Neural cell (in vitro differentiated cells): ENCODE results near the gene TTC31. TPM values are rescaled to one million over a fixed set of nuclear protein-coding genes. Genes with fewer than 3 reads are reported as not detected.

ENCODE experiments used
- H2AFZ ChIP-seq: fragments of 200-600, 300-800 bp; sonication (generic), shearing (Covaris generic); 2 replicates; pipeline ENCODE4 v1.6.0; 2014; ENCODE audit warnings: low read depth, mild to moderate bottlenecking, antibody characterized with exemption, low read length, moderate library complexity
- H3F3A ChIP-seq: fragments of 200-600 bp; shearing (Covaris generic); 2 replicates; pipeline ENCODE4 v1.6.1; 2016; ENCODE audit warnings: mild to moderate bottlenecking, moderate library complexity, mixed read lengths, antibody characterized with exemption, low read length; ENCODE audit not compliant: insufficient read depth, poor library complexity, severe bottlenecking
- H3K27ac ChIP-seq: fragments of 200-600, 300-800 bp; sonication (generic), shearing (Covaris generic); 2 replicates; pipeline ENCODE4 v1.5.1; 2014; ENCODE audit warnings: mild to moderate bottlenecking, low read length, moderate library complexity
- H3K27me3 ChIP-seq: fragments of 300-800, 200-600 bp; sonication (generic), shearing (Covaris generic); 2 replicates; pipeline ENCODE4 v1.6.0; 2014; ENCODE audit warnings: mild to moderate bottlenecking, low read depth, low read length, moderate library complexity; ENCODE audit not compliant: insufficient read depth
- H3K36me3 ChIP-seq: fragments of 300-800, 200-600 bp; sonication (generic), shearing (Covaris generic); 2 replicates; pipeline ENCODE4 v1.5.1; 2014; ENCODE audit warnings: mild to moderate bottlenecking, antibody characterized with exemption, low read length, moderate library complexity; ENCODE audit not compliant: insufficient read depth
- H3K4me2 ChIP-seq: fragments of 300-800, 200-600 bp; sonication (generic), shearing (Covaris generic); 2 replicates; pipeline ENCODE4 v1.6.0; 2014; ENCODE audit warnings: mild to moderate bottlenecking, low read length
- H3K4me3 ChIP-seq: fragments of 300-800, 200-600 bp; sonication (generic), shearing (Covaris generic); 2 replicates; pipeline ENCODE4 v1.5.1; 2014; ENCODE audit warnings: mild to moderate bottlenecking, low read length, moderate library complexity
- H3K79me2 ChIP-seq: fragments of 200-600 bp; shearing (Covaris generic); replicated peaks from 2 replicates; pipeline ENCODE4 v1.6.0; 2014; ENCODE audit warnings: mild to moderate bottlenecking, low read length, moderate library complexity; ENCODE audit not compliant: insufficient read depth
- H3K9ac ChIP-seq: fragments of 300-800, 200-600 bp; sonication (generic), shearing (Covaris generic); 2 replicates; pipeline ENCODE4 v1.6.1; 2016; ENCODE audit warnings: mild to moderate bottlenecking, low read length, mixed read lengths
- H3K9me2 ChIP-seq: fragments of 200-600 bp; shearing (Covaris generic); 2 replicates; pipeline ENCODE4 v1.6.1; 2016; ENCODE audit warnings: mild to moderate bottlenecking, low read length, mixed read lengths; ENCODE audit not compliant: insufficient read depth
- H3K9me3 ChIP-seq: fragments of 200-600, 300-800 bp; sonication (generic), shearing (Covaris generic); 2 replicates; pipeline ENCODE4 v1.6.1; 2016; ENCODE audit warnings: mild to moderate bottlenecking, mixed run types, low read length, moderate library complexity, mixed read lengths
- H4K20me1 ChIP-seq: fragments of 200-600 bp; shearing (Covaris generic); 2 replicates; pipeline ENCODE4 v1.6.1; 2016; ENCODE audit warnings: mild to moderate bottlenecking, mixed run types; ENCODE audit not compliant: insufficient read depth
- EP300 ChIP-seq: fragments of 450-650 bp; conservative IDR thresholded peaks from 2 replicates; pipeline ENCODE4 v1.6.1; 2014; ENCODE audit warnings: antibody characterized with exemption, mild to moderate bottlenecking, moderate library complexity; ENCODE audit not compliant: poor library complexity, severe bottlenecking
- EZH2 ChIP-seq: fragments of 200-600, 300-800 bp; shearing (Covaris generic), sonication (generic); IDR thresholded peaks from 2 replicates; pipeline ENCODE4 v1.6.1; 2014; ENCODE audit warnings: antibody characterized with exemption, low read length, borderline replicate concordance, mild to moderate bottlenecking; ENCODE audit not compliant: insufficient read depth, poor library complexity, severe bottlenecking
- MXI1 ChIP-seq: fragments of 450-650 bp; conservative IDR thresholded peaks from 2 replicates; pipeline ENCODE4 v1.6.1; 2014; ENCODE audit warnings: antibody characterized with exemption, mild to moderate bottlenecking; ENCODE audit not compliant: poor library complexity, severe bottlenecking
- POLR2AphosphoS5 ChIP-seq: IDR thresholded peaks from 2 replicates; pipeline ENCODE4 v1.6.1; 2012
- RAD21 ChIP-seq: fragments of 450-650 bp; conservative IDR thresholded peaks from 2 replicates; pipeline ENCODE4 v1.6.1; 2014; ENCODE audit warnings: antibody characterized with exemption, mild to moderate bottlenecking, moderate library complexity
- REST ChIP-seq: IDR thresholded peaks from 2 replicates; pipeline ENCODE4 v1.6.1; 2012; ENCODE audit warnings: borderline replicate concordance
- SMC3 ChIP-seq: fragments of 450-650 bp; conservative IDR thresholded peaks from 2 replicates; pipeline ENCODE4 v1.6.1; 2014; ENCODE audit warnings: antibody characterized with exemption, mild to moderate bottlenecking, moderate library complexity; ENCODE audit not compliant: poor library complexity
- TAF1 ChIP-seq: IDR thresholded peaks from 2 replicates; pipeline ENCODE4 v1.6.1; 2012; ENCODE audit warnings: low read depth
- polyA plus RNA-seq: library from polyadenylated mRNA; depleted of rRNA; stranded (reverse); fragments of >200 nt; gene quantifications from 2 replicates; pipeline ENCODE4 v1.2.3, GENCODE V29; 2014
- TF ChIP-seq, protein P1 (sequence below): fragments of 450-650 bp; IDR thresholded peaks from 2 replicates; pipeline ENCODE4 v1.5.1; 2014; ENCODE audit warnings: antibody characterized with exemption, mild to moderate bottlenecking, moderate library complexity; ENCODE audit not compliant: poor library complexity, severe bottlenecking

The TTC31 gene
- polyA plus RNA-seq, 1 donor from 2014 or later: 11.0 TPM

DNA sequence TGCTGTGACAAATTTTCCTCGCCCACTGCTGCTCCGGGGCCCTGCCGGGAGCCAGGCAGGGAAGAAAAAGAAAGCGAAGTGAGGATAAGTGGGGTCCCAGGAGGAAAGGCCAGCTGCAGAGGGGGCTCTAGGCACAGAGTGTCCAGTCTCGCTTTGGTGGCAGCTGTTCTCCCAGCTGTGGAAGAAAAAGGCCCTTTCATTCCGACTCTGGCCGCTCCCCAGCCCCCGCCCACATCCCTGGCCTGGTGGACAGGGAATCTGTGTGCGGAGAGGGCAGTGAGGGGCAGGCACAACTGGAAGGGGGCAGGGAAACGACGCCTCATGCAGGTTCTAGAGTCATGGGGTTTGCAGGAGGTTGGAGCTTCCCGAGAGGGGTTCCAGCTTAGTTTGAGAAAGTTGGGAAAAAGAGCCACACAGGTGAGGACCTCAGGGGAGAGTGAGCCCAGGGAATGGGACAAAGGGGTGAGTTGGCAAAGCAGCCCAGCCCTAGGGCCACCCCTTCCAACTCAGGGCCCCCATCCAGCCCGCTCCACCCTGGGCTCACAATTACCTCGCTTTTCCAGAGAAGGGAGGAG, 43.0 kb upstream of the TTC31 start:
- Histone ChIP-seq H2AFZ (no peak overlapping the region), H3K27ac (no peak overlapping the region)

GRCh38 chr2:74440378-74441169, 42.3 kb upstream of the TTC31 start:
- H3K9ac ChIP-seq: peak overlapping the region; percentile 45
- TF ChIP-seq, protein P1, sequence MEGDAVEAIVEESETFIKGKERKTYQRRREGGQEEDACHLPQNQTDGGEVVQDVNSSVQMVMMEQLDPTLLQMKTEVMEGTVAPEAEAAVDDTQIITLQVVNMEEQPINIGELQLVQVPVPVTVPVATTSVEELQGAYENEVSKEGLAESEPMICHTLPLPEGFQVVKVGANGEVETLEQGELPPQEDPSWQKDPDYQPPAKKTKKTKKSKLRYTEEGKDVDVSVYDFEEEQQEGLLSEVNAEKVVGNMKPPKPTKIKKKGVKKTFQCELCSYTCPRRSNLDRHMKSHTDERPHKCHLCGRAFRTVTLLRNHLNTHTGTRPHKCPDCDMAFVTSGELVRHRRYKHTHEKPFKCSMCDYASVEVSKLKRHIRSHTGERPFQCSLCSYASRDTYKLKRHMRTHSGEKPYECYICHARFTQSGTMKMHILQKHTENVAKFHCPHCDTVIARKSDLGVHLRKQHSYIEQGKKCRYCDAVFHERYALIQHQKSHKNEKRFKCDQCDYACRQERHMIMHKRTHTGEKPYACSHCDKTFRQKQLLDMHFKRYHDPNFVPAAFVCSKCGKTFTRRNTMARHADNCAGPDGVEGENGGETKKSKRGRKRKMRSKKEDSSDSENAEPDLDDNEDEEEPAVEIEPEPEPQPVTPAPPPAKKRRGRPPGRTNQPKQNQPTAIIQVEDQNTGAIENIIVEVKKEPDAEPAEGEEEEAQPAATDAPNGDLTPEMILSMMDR: peak; percentile 33
- TF ChIP-seq TAF1 (no peak), MXI1 (no peak), SMC3 (no peak)
- no peaks in the 10 kb centered on the region for H4K20me1 ChIP-seq
- peak overlapping the region; percentile 57 for H3K4me3 ChIP-seq
- no peak overlapping the region for H3K4me2 ChIP-seq
- peak overlapping the region; percentile 21 for H2AFZ ChIP-seq
- no peak overlapping the region for H3K27ac ChIP-seq
- H3F3A ChIP-seq: no peaks in the 10 kb centered on the region
- H3K9me2 ChIP-seq: no peaks in the 10 kb centered on the region
- no peaks in the 10 kb centered on the region for H3K79me2 ChIP-seq
- H3K9me3 ChIP-seq: no peaks in the 10 kb centered on the region
- H3K36me3 ChIP-seq: no peaks in the 10 kb centered on the region
- peaks cover 29% of the 10 kb centered on the region for H3K27me3 ChIP-seq

More for the DNA sequence above, 43.0 kb upstream of the TTC31 start:
- peak overlapping the region; percentile 57 for H3K4me3 ChIP-seq
- H3K9ac ChIP-seq: peak overlapping the region; percentile 45
- H3F3A ChIP-seq: no peaks in the 10 kb centered on the region
- H3K4me2 ChIP-seq: no peak overlapping the region
- H3K9me2 ChIP-seq: no peaks in the 10 kb centered on the region
- no peaks in the 10 kb centered on the region for H4K20me1 ChIP-seq
- no peaks in the 10 kb centered on the region for H3K79me2 ChIP-seq
- TF ChIP-seq MXI1: no peak
- no peak for TF ChIP-seq RAD21
- TF ChIP-seq, protein P1: no peak
- TF ChIP-seq EP300: no peak
- no peak for TF ChIP-seq TAF1
- TF ChIP-seq EZH2: no peak
- no peak for TF ChIP-seq POLR2AphosphoS5
- TF ChIP-seq REST: no peak
- TF ChIP-seq SMC3: no peak
- H3K36me3 ChIP-seq: no peaks in the 10 kb centered on the region
- no peaks in the 10 kb centered on the region for H3K9me3 ChIP-seq
- peaks cover 29% of the 10 kb centered on the region for H3K27me3 ChIP-seq
